NCI-H1930 (cell line): ENCODE data around the gene SEC22C.

Experiments
- DNase-seq, 2 experiments: peaks; one replicate each; lab custom pipeline; 2025; lab: John Stamatoyannopoulos, UW

The SEC22C gene

GRCh38 chr3:42535981-42536784 is 45.6 kb downstream of the SEC22C start:
- no peak for DNase-seq

- no peak for DNase-seq
Measured at GRCh38 chr3:42533161-42533897, 48.4 kb downstream of the SEC22C start.

GRCh38 chr3:42532229-42532628 is 49.5 kb downstream of the SEC22C start:
- DNase-seq: no peak

GRCh38 chr3:42531470-42531869 is 50.3 kb downstream of the SEC22C start:
- DNase-seq: no peak

- DNase-seq: no peak
Measured at GRCh38 chr3:42530073-42530472, 51.7 kb downstream of the SEC22C start.

- DNase-seq: no peak
Measured at GRCh38 chr3:42529468-42529867, 52.3 kb downstream of the SEC22C start.

- no peak for DNase-seq
Measured at GRCh38 chr3:42527368-42527917, 54.3 kb downstream of the SEC22C start.

GRCh38 chr3:42526616-42527367 is 55.0 kb downstream of the SEC22C start:
- DNase-seq: no peak

GRCh38 chr3:42525736-42526345 is 55.9 kb downstream of the SEC22C start:
- no peak for DNase-seq

GRCh38 chr3:42525212-42525611 is 56.6 kb downstream of the SEC22C start:
- no peak for DNase-seq

- no peak for DNase-seq
Measured at GRCh38 chr3:42524751-42525150, 57.0 kb downstream of the SEC22C start.

- DNase-seq: no peak
Measured at GRCh38 chr3:42520906-42521305, 60.9 kb downstream of the SEC22C start.

- no peak for DNase-seq
Measured at GRCh38 chr3:42520336-42520735, 61.4 kb downstream of the SEC22C start.

- DNase-seq: no peak
Measured at GRCh38 chr3:42519568-42519962, 62.2 kb downstream of the SEC22C start.

- no peak for DNase-seq
Measured at GRCh38 chr3:42518800-42519567, 62.8 kb downstream of the SEC22C start.

GRCh38 chr3:42517117-42517516 is 64.7 kb downstream of the SEC22C start:
- DNase-seq: no peak

- no peak for DNase-seq
Measured at GRCh38 chr3:42516443-42516842, 65.3 kb downstream of the SEC22C start.

GRCh38 chr3:42515976-42516375 is 65.8 kb downstream of the SEC22C start:
- no peak for DNase-seq

GRCh38 chr3:42515391-42515916 is 66.3 kb downstream of the SEC22C start:
- DNase-seq: no peak

- no peak for DNase-seq
Measured at GRCh38 chr3:42514876-42515275, 66.9 kb downstream of the SEC22C start.

- DNase-seq: no peak
Measured at GRCh38 chr3:42513521-42513920, 68.2 kb downstream of the SEC22C start.
